Adrenal gland (tissue), 5 donors: ENCODE results near the gene IL6R.

Source experiments
- POLR2A ChIP-seq, 2 donors: fragments of 450-650 bp; IDR thresholded peaks; one replicate each; pipeline ENCODE4 v1.6.1; 2017; ENCODE audit warnings: antibody characterized with exemption in 2 of 2, mild to moderate bottlenecking in 2 of 2, moderate library complexity in 1 of 2
- TF ChIP-seq, protein P1 (sequence below), 6 experiments: fragments of 450-650 bp in 4 of 6; fragments of 200-600 bp in 2 of 6; sonication (generic) in 1 of 6; IDR thresholded peaks; 1 replicate in 5 of 6; 2 replicates in 1 of 6; pipeline versions ENCODE4 v1.5.1 to v1.8.0; 2016 to 2021; ENCODE audit warnings: antibody characterized with exemption in 6 of 6, mild to moderate bottlenecking in 2 of 6, moderate library complexity in 1 of 6
- donor health status: DM: no; HTN: no; CAD: no.

GRCh38 chr1:154479764-154480421, 74.8 kb downstream of the IL6R start:
- TF ChIP-seq, protein P1, sequence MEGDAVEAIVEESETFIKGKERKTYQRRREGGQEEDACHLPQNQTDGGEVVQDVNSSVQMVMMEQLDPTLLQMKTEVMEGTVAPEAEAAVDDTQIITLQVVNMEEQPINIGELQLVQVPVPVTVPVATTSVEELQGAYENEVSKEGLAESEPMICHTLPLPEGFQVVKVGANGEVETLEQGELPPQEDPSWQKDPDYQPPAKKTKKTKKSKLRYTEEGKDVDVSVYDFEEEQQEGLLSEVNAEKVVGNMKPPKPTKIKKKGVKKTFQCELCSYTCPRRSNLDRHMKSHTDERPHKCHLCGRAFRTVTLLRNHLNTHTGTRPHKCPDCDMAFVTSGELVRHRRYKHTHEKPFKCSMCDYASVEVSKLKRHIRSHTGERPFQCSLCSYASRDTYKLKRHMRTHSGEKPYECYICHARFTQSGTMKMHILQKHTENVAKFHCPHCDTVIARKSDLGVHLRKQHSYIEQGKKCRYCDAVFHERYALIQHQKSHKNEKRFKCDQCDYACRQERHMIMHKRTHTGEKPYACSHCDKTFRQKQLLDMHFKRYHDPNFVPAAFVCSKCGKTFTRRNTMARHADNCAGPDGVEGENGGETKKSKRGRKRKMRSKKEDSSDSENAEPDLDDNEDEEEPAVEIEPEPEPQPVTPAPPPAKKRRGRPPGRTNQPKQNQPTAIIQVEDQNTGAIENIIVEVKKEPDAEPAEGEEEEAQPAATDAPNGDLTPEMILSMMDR (IDR thresholded peaks at IDR 0.05): peak; percentile 92 to 99 (median 98)
- TF ChIP-seq POLR2A (IDR thresholded peaks at IDR 0.05): peak in 1 of 2 donors; percentile 22
